Peyer's patch (tissue), 4 donors: ENCODE results near the gene TOX2. TPM values are rescaled to one million over a fixed set of nuclear protein-coding genes. Genes with fewer than 3 reads are reported as not detected.

Experiments used
- DNase-seq, 3 donors: peaks; one replicate each; pipeline ENCODE4 v3.0.0-alpha.2; 2017 to 2019
- H3K27ac ChIP-seq, 4 donors: fragments of 200-600 bp; sonication (generic); one replicate each; pipeline ENCODE4 v1.5.1; 2016 to 2019
- H3K27me3 ChIP-seq, 2 donors: fragments of 200-600 bp; sonication (generic); one replicate each; pipeline ENCODE4 v1.5.1; 2019
- H3K36me3 ChIP-seq, 3 donors: fragments of 200-600 bp; sonication (generic); one replicate each; pipeline ENCODE4 v1.5.1; 2016 to 2019
- H3K4me1 ChIP-seq, 4 donors: fragments of 200-600 bp; sonication (generic); one replicate each; pipeline ENCODE4 v1.5.1; 2016 to 2019
- H3K4me3 ChIP-seq, 4 donors: fragments of 200-600 bp; sonication (generic); 1 replicate in 3 of 4; 2 replicates in 1 of 4; pipeline ENCODE4 v1.5.1; 2016 to 2019; ENCODE audit warnings: mild to moderate bottlenecking in 1 of 4
- H3K9me3 ChIP-seq, 4 donors: fragments of 200-600 bp; sonication (generic); one replicate each; pipeline ENCODE4 v1.5.1; 2016 to 2019; ENCODE audit warnings: mild to moderate bottlenecking in 1 of 4
- POLR2A ChIP-seq, 2 donors: fragments of 450-650 bp; IDR thresholded peaks; one replicate each; pipeline ENCODE4 v1.5.1; 2017; ENCODE audit warnings: antibody characterized with exemption in 2 of 2, mild to moderate bottlenecking in 2 of 2, moderate library complexity in 2 of 2
- total RNA-seq, 4 donors: library from RNA; depleted of rRNA; stranded (reverse); fragments of >200 nt; gene quantifications; one replicate each; pipeline ENCODE4 v1.1.0, GENCODE V29; 2016
- TF ChIP-seq, protein P1 (sequence below), 6 experiments: fragments of 450-650 bp in 4 of 6; fragments of 200-600 bp in 2 of 6; sonication (generic) in 1 of 6; IDR thresholded peaks; one replicate each; pipeline ENCODE4 v1.5.1; 2017 to 2019; ENCODE audit warnings: antibody characterized with exemption in 6 of 6, mild to moderate bottlenecking in 3 of 6, moderate library complexity in 1 of 6

The TOX2 gene
- total RNA-seq, 4 donors from 2014 or later, result 1.9 to 5.8 (median 2.0) TPM

DNA sequence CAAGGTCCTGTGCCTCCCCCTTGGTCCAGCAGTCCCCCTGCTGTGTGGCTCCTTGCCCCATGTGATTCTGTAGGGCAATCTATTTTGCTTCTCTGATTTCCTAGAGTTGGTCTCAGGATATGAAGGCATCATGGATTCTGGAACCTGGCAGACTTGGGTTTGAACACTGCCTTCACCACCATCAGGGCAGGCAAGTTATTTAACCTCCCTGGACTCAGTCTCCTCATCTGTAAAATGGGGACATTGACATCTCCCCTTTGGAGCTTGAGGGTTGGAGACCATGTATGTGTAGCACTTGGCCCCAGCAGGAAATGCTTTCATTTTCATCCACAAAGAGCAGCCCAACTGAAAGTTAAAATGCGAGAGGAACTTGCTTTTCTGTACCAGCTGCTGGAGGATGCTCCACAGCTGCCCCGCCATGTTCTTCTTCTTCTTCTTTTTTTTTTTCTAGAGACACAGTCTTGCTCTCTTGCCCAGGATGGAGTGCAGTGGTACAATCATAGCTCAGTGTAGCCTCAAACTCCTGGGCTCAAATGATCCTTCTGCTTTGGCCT lies 6.7 kb downstream of the TOX2 start:
- TF ChIP-seq, protein P1, sequence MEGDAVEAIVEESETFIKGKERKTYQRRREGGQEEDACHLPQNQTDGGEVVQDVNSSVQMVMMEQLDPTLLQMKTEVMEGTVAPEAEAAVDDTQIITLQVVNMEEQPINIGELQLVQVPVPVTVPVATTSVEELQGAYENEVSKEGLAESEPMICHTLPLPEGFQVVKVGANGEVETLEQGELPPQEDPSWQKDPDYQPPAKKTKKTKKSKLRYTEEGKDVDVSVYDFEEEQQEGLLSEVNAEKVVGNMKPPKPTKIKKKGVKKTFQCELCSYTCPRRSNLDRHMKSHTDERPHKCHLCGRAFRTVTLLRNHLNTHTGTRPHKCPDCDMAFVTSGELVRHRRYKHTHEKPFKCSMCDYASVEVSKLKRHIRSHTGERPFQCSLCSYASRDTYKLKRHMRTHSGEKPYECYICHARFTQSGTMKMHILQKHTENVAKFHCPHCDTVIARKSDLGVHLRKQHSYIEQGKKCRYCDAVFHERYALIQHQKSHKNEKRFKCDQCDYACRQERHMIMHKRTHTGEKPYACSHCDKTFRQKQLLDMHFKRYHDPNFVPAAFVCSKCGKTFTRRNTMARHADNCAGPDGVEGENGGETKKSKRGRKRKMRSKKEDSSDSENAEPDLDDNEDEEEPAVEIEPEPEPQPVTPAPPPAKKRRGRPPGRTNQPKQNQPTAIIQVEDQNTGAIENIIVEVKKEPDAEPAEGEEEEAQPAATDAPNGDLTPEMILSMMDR (IDR thresholded peaks at IDR 0.05), result no peak
- TF ChIP-seq POLR2A (IDR thresholded peaks at IDR 0.05), result no peak
- Histone ChIP-seq H3K27me3 (peaks cover 0 to 5% of the 10 kb centered on the region in 2 donors), H3K36me3 (no peaks in the 10 kb centered on the region), H3K27ac (peak overlapping the region in 1 of 4 donors; percentile 21), H3K4me1 (peaks cover 0 to 13% (median 6%) of the 10 kb centered on the region in 4 donors), H3K4me3 (no peak overlapping the region), H3K9me3 (no peaks in the 10 kb centered on the region)
- peak in 2 of 3 donors; percentile 5 to 22 for DNase-seq

DNA sequence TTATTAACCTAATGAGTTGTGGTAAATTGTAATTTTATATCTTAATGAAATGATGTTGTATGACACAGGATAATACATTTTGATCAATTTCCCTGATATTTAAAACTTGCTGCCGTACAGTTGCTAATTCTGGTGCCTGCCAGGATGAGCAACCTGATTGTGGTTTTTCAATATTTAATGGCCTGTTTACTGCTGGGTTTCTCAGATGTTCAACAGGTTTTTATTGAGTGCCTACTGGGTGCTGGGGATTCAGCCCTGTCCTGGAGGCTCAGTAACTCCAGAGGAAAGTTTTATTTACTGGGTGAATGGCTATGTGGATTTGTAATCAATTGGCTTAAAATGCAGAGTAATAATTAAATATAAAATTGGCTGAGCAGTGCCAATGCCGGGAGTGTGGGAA lies 8.0 kb downstream of the TOX2 start:
- H3K4me1 ChIP-seq, result peaks cover 0 to 11% (median 5%) of the 10 kb centered on the region in 4 donors
- H3K36me3 ChIP-seq, result no peaks in the 10 kb centered on the region
- no peak overlapping the region for H3K27ac ChIP-seq
- H3K9me3 ChIP-seq, result no peaks in the 10 kb centered on the region
- no peak for DNase-seq
- H3K4me3 ChIP-seq, result no peak overlapping the region
- no peaks in the 10 kb centered on the region for H3K27me3 ChIP-seq
- TF ChIP-seq, protein P1 (IDR thresholded peaks at IDR 0.05), result no peak
- TF ChIP-seq POLR2A (IDR thresholded peaks at IDR 0.05), result no peak

DNA sequence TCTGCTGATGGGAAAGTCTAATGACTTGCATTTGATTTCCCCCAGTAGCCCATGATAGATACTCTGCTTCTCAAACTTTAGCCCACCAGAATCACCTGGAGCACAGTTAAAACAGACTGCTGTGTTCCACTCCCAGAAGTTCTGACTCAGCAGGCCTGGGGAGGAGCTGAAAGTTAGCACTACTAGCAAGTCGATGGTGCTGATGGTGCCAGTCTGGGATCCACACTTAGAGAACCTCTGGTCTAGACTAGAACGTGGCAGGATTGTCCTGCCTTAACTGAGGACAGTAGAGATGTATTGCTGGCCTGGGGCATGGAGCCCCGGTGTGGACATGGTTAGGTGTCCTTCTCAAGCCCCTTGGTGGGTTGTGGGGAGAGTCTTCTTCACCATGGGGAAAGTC lies 8.7 kb downstream of the TOX2 start:
- TF ChIP-seq, protein P1 (IDR thresholded peaks at IDR 0.05), result no peak
- no peak for TF ChIP-seq POLR2A (IDR thresholded peaks at IDR 0.05)
- H3K27me3 ChIP-seq, result no peaks in the 10 kb centered on the region
- no peak overlapping the region for H3K27ac ChIP-seq
- no peaks in the 10 kb centered on the region for H3K9me3 ChIP-seq
- H3K4me3 ChIP-seq, result no peak overlapping the region
- H3K36me3 ChIP-seq, result no peaks in the 10 kb centered on the region
- DNase-seq, result peak in 1 of 3 donors; percentile 9
- peaks cover 0 to 11% (median 5%) of the 10 kb centered on the region in 4 donors for H3K4me1 ChIP-seq

DNA sequence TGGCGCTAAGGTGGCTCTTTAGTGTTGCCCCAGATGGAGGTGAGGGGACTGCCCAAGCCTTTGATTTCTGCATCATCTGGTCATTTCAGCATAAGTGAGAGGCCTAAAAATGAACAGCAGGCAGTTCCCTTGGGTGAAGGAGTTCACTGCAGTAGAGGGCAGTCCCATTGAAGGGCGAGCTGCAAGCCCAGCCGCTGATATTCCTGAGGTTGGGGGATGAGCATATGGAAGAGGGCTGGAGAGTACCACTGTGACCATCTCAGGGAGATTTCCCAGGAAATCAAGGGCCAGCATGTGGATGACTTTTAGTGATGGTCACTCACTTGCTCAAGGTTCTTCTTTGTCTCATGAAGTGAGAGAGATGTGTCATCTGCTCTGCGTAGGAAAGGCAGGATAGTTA lies 9.3 kb downstream of the TOX2 start:
- Histone ChIP-seq H3K36me3 (no peaks in the 10 kb centered on the region), H3K27me3 (no peaks in the 10 kb centered on the region), H3K4me1 (peaks cover 0 to 11% (median 5%) of the 10 kb centered on the region in 4 donors), H3K9me3 (no peaks in the 10 kb centered on the region), H3K4me3 (no peak overlapping the region), H3K27ac (no peak overlapping the region)
- no peak for TF ChIP-seq POLR2A (IDR thresholded peaks at IDR 0.05)
- TF ChIP-seq, protein P1 (IDR thresholded peaks at IDR 0.05), result no peak
- peak in 1 of 3 donors; percentile 6 for DNase-seq

DNA sequence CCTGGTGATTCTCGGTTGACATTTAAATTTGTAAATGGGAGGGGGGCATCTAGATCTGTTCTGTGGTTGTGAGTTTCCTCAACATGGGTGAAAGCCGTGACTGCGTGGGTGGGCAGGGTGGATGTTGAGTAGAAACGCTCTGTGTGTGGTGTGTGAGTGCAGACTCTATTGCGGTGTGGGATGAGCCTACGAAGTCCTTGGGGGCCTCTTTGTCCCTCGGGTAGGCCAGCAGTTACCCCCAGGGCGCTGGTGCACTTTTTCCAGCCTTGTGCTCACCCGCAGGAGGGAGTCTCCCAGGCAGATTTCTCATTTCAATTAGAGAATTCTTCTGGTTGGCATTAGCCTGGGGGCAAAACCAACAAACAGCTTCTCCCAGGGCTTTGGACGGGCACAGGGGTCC lies 10.6 kb downstream of the TOX2 start:
- peaks cover 0 to 11% (median 5%) of the 10 kb centered on the region in 4 donors for H3K4me1 ChIP-seq
- no peaks in the 10 kb centered on the region for H3K36me3 ChIP-seq
- no peaks in the 10 kb centered on the region for H3K27me3 ChIP-seq
- peak in 2 of 3 donors; percentile 23 to 56 for DNase-seq
- H3K4me3 ChIP-seq, result no peak overlapping the region
- no peaks in the 10 kb centered on the region for H3K9me3 ChIP-seq
- no peak overlapping the region for H3K27ac ChIP-seq
- TF ChIP-seq, protein P1 (IDR thresholded peaks at IDR 0.05), result no peak
- TF ChIP-seq POLR2A (IDR thresholded peaks at IDR 0.05), result no peak
